Esophagus squamous epithelium (tissue), 4 donors: Measurements from ENCODE around the gene PRODH2.

ENCODE experiments used
- POLR2A ChIP-seq, 4 donors: fragments of 450-650 bp; IDR thresholded peaks; one replicate each; pipeline ENCODE4 v1.6.1; 2017; ENCODE audit warnings: antibody characterized with exemption in 4 of 4, mild to moderate bottlenecking in 4 of 4, moderate library complexity in 3 of 4
- TF ChIP-seq, protein P1 (sequence below), 6 experiments: fragments of 450-650 bp in 4 of 6; fragments of 200-600 bp in 2 of 6; sonication (generic) in 2 of 6; IDR thresholded peaks; one replicate each; pipeline ENCODE4 v1.5.1; 2016 to 2019; ENCODE audit warnings: antibody characterized with exemption in 6 of 6, mild to moderate bottlenecking in 4 of 6, moderate library complexity in 4 of 6

DNA sequence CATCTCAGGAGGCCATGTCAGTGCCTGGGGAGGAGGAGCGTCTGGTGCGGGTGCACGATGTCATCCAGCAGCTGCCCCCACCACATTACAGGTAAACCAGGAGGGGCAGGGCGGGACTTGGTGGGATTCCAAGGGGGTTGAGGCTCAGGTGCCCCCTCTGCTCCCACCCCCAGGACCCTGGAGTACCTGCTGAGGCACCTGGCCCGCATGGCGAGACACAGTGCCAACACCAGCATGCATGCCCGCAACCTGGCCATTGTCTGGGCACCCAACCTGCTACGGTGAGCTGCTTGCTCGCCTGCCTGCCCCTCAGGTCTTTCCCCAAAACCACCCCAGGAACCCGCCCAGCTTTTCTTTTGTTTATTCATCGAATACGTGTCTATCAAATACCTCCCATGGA is 30.1 kb downstream of the PRODH2 start:
- TF ChIP-seq, protein P1, sequence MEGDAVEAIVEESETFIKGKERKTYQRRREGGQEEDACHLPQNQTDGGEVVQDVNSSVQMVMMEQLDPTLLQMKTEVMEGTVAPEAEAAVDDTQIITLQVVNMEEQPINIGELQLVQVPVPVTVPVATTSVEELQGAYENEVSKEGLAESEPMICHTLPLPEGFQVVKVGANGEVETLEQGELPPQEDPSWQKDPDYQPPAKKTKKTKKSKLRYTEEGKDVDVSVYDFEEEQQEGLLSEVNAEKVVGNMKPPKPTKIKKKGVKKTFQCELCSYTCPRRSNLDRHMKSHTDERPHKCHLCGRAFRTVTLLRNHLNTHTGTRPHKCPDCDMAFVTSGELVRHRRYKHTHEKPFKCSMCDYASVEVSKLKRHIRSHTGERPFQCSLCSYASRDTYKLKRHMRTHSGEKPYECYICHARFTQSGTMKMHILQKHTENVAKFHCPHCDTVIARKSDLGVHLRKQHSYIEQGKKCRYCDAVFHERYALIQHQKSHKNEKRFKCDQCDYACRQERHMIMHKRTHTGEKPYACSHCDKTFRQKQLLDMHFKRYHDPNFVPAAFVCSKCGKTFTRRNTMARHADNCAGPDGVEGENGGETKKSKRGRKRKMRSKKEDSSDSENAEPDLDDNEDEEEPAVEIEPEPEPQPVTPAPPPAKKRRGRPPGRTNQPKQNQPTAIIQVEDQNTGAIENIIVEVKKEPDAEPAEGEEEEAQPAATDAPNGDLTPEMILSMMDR (IDR thresholded peaks at IDR 0.05), result no peak
- no peak for TF ChIP-seq POLR2A (IDR thresholded peaks at IDR 0.05)
